T follicular helper cell (primary cell): ENCODE measurements around the gene ECSIT.
A peak's percentile ranks its signal among the peaks of the same experiment; 100 is the strongest.

Experiments used
- DNase-seq: peaks from one replicate; pipeline ENCODE4 v3.0.0-alpha.2; 2020; ENCODE audit warnings: low read depth

The ECSIT gene

GRCh38 chr19:11504502-11505031 is 24.4 kb downstream of the ECSIT start:
- no peak for DNase-seq

DNA sequence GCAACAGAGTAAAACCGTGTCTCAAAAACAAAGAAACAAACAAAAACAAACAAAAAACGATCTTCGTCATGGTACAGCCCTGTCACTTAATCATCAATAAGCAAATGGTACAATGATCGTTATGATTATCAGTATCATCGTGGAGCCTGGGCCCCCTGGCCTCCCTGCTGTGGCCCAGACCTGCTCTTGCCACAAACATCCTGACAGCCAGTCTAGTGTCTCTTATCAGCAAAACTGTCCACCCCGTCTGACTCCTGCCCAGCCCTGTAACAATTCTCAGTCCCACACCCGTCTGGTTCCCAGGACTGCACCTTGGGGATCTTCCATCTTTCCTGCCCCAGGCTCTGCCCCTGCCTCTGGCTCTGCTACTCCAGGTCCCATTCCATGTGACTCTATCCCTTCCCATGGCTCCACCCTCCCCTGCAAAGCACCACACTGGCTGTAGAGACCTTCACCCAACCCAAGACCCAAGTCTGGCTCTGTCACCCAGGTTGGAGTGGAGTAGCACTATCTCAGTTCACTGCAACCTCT is 29.0 kb downstream of the ECSIT start:
- no peak for DNase-seq

GRCh38 chr19:11499220-11499726 is 29.7 kb downstream of the ECSIT start:
- DNase-seq: no peak

DNA sequence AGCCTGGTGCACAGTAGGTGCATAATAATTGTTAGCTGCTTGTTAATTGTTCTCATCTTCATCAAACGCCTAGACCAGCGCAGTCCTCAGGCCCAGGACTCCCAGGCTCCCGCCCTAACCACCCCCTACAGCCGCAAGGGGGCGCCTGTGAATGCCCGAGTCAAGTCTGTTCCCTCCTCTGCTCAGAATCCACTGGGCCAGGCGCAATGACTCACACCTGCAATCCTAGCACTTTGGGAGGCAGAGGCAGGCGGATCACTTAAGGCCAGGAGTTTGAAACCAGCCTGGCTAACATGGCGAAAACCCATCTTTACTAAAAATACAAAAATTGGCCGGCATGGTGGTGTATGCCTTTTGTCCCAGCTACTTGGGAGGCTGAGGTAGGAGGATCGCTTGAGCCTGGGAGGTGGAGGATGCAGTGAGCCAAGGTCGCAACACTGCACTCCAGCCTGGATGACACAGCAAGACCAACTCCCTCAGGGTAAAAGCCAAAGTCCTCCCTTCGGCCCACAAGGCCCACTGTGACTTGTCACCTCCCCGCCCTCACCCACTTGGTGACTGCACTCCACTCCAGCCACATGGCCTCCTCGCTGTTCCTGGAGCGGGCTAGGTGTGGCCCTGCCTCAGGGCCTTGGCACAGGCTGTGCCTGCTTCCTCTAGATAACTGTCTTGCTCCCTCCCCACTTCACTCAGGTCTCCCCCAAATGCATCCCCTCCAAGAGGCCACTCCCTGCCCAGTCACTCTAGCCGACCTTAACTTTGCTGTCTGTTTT is 32.4 kb downstream of the ECSIT start:
- peak; percentile 50 for DNase-seq

GRCh38 chr19:11495885-11496284 is 33.0 kb downstream of the ECSIT start:
- DNase-seq: no peak

DNA sequence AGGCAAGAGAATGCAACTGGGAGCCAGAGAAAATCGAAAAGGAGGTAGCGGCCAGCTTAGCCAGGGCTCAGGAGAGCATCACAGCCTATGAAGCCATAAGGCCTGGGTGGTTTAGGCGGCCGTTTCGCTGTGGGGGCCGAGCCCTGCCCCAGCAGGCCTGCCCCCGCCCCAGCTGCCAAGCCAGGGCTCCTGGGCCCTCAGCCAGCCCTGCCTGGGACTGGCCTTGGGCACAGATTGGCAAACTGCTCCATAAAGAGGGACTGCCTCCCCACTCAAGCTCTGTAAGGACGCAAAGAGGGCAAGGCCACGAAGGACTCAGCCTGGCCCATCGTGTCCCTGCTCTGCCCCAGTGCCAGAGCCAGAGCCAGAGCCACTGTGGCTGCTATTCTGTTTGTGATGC is 33.5 kb downstream of the ECSIT start:
- DNase-seq: no peak

GRCh38 chr19:11494634-11495285 is 34.2 kb downstream of the ECSIT start:
- no peak for DNase-seq

GRCh38 chr19:11489378-11489777 is 39.6 kb downstream of the ECSIT start:
- DNase-seq: no peak

DNA sequence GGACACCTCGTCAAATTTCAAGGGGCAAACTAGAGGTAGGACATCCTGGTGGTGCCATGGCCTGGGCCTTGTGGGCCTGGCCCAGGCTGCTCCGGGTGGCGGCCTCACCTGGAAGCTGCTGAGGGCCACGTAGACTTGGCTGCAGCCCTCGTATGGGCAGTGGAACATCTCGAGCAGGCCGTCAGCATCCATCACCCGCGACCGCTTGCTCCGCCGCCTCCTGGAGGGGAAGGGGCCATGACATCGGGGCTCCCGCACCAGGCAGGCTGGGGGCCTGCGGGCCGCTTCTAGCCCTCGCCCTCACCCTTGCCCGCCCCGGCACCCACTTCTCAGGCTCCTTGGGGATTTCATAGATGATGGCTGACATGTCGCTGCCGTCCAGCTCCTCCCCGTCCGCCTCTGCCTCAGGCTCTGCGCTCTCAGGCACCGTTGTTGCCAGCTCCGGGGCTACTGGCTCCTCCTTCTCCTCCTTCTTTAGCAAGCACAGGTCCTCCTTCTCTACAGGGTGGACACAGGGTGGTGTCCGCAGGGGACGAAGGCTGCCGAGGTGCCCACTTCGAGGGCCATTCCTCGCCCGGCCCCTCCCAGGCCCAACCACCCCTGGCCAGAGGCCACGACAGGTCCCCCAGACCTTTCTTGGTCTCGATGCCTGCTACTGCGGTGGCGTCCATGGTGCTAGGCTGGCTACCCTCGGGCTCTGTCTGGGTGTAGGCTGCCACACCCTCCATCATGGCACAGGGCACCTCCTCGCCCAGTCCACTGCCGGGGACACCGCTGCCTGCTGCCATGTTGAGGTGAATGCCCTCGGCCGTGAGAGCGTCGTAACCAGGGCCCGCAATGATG is 42.1 kb downstream of the ECSIT start:
- no peak for DNase-seq

GRCh38 chr19:11485245-11485837 is 43.6 kb downstream of the ECSIT start:
- DNase-seq: no peak

- no peak for DNase-seq
Measured at GRCh38 chr19:11483366-11484111, 45.4 kb downstream of the ECSIT start.

- peak; percentile 71 for DNase-seq
Measured at GRCh38 chr19:11482384-11483050, 46.4 kb downstream of the ECSIT start.

DNA sequence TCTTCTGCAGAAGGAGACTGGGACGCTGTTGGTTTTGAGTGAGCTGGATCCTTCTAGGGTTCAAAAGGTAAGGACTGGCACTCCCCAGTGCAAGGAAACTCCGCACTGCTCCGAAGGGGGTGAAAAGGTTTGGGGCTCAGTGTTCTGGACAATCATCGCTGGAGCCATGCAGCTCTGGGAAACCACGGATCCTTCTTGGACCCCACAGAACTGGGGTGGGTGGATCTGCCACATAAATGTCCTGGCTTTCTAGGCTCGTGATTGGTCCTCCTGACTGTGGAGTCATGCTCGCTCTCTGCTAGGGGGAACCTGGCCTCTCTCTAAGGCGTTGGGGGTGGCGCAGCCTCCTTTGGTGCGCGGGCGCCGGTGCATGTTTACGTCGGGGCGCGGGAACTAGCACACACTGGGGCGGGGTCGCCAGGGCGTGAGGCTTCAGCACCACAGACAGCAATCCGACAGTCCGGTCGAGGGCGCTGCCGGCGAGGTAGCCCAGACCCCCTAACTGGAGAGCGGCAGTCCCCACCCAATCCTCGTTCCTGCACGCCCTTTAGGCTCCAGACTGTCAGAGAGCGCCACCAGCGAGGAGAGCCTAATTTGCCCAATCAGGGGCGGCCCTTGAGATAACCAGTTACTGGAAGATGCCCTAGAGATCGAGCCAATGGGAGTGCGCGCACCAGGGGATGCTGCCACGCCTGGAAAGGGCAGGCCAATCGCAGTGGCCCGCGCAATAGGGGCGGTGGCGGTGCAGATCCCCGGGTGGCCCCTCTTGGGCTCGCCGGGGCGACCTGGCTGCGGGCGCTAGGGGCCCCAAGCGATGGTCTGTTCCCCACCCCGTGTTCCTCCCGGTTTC is 47.2 kb downstream of the ECSIT start:
- peak; percentile 33 for DNase-seq

DNA sequence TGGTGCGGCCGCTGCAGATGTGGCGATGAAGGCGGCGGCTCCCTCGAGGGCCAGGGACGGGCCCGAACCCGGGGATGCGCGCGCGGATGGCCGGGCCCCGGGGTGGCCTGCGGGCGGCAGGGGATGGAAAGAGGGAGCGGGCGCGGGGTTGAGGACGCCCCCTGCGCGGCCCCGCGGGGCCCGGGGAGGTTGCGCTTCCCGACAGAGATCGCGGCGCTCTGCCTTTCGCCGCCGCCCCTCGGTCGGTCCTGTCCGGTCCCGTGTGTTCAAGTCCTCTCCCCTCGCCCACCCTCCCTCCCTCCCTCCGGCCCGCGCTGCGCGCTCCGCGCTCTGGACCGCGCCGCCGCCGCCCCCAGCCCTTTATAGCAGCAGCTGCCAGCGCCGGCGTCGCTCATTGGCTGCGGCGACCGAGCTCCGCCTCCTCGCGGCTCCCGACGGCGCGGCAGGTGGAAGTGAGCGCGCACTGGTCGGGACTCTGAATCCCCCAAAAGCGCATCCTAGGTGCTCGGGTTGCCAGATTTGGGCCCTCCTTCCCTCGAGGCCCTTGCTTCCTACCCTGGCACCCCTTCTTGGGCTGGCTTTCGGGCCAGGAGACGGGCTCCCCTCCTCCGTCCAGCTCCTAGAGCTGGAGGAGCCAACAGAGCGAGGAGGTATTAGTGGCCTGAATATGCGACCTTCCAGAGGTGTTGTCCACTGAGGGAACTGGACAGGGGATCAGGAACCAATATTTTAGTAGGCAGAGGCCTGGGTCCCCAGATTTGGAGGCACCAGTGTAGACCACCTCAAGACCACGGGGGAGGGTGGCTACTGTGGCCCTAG is 48.0 kb downstream of the ECSIT start, which contains the start of gene ELAVL3:
TSS of gene ELAVL3 (minus strand) at position 332 of the 819 bp plus-strand sequence. CDS start 438 bp downstream, outside the sequence.
- DNase-seq: no peak

- DNase-seq: no peak
Measured at GRCh38 chr19:11479898-11480714, 48.8 kb downstream of the ECSIT start.

DNA sequence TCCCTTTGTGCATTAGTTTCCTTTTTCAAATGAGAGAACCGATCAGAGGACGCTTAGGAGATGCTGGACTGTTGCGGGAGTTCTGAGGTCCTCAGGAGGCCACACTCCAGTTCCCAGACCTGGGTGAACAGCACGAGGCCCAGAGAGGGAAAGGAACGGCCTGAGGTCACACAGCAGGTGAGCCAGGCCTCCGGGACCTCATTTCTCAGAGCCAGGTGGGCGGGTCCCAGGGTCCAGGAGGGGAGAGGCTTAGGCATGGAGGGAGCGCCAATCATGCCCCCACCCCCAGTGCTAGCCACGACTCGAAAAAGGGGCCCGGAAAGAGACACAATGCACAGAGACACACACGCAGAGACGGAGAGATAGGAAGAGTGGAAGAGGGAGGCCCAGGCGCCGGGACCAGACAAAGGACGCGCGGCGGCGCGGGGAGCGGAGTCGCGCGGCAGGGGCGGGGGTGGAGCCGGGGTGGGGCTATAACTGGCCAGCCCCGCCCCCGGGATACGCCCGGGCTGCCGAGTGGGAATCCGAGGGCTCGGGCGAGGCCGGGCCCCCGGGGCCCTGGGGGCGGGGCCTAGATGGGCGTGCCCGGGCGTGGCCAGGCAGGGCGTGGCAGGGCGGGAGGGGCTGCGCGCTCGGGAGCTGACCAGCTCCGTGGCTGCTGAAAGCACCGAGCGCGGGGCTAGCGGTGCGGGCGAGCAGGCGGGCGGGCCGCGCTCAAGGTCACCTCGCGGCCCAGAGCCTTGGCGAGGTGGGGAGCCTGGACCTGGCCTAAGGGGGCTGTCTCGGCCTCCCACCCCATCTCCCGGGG is 49.6 kb downstream of the ECSIT start:
- DNase-seq: no peak
